IMR-90 (cell line): ENCODE measurements around the gene A1BG. TPM values are rescaled to one million over a fixed set of nuclear protein-coding genes. Genes with fewer than 3 reads are reported as not detected.

Experiments
- ATAC-seq: fragments of 200-7000 bp; cut with Tn5 transposase; 2 replicates; pipeline ENCODE4 v1.9.1; 2020; ENCODE audit warnings: low read depth, mild to moderate bottlenecking, moderate library complexity
- BruUV-seq: library from RNA; stranded (reverse); fragments of 400-500 nt; replicated peaks from 2 replicates; lab custom pipeline; 2021; lab: Mats Ljungman, UMichigan
- CTCF ChIA-PET: fragments of 300-600 bp; formaldehyde crosslinking; extraction: SDS; loops from one replicate; lab custom pipeline; 2021; ENCODE audit warnings: antibody characterized with exemption; lab: Yijun Ruan, JAX
- POLR2A ChIA-PET: fragments of 300-600 bp; sonication (Branson Sonifier 250); formaldehyde crosslinking; loops from one replicate; lab custom pipeline; 2022; ENCODE audit warnings: antibody characterized with exemption; ENCODE audit not compliant: unreplicated experiment; lab: Charles Lee
- DNase-seq: peaks from one replicate; pipeline ENCODE4 v3.0.0; 2013
- H2AFZ ChIP-seq: replicated peaks from 2 replicates; pipeline ENCODE3; 2013; ENCODE audit warnings: low read length, mild to moderate bottlenecking; ENCODE audit not compliant: poor library complexity
- H2AK5ac ChIP-seq: 2 replicates; pipeline ENCODE4 v1.6.1; 2013; ENCODE audit warnings: low read depth, low read length, inconsistent platforms
- H2AK9ac ChIP-seq: replicated peaks from 2 replicates; pipeline ENCODE3; 2013; ENCODE audit warnings: mild to moderate bottlenecking, low read depth, low read length, moderate library complexity; ENCODE audit not compliant: poor library complexity
- H2BK120ac ChIP-seq: 2 replicates; pipeline ENCODE4 v1.6.1; 2013; ENCODE audit warnings: low read depth, low read length, inconsistent platforms
- H2BK15ac ChIP-seq: 3 replicates; pipeline ENCODE4 v1.6.1; 2013; ENCODE audit warnings: low read depth, low read length, inconsistent platforms
- H2BK20ac ChIP-seq: 2 replicates; pipeline ENCODE4 v1.6.1; 2013; ENCODE audit warnings: low read depth, mild to moderate bottlenecking, inconsistent platforms, low read length, moderate library complexity
- H2BK5ac ChIP-seq: 2 replicates; pipeline ENCODE4 v1.6.1; 2013; ENCODE audit warnings: mild to moderate bottlenecking, low read depth, low read length, inconsistent platforms; ENCODE audit not compliant: poor library complexity, severe bottlenecking
- H3K14ac ChIP-seq: replicated peaks from 2 replicates; pipeline ENCODE4 v1.6.1; 2013; ENCODE audit warnings: low read depth, low read length, inconsistent platforms
- H3K18ac ChIP-seq: 2 replicates; pipeline ENCODE4 v1.6.1; 2013; ENCODE audit warnings: low read depth, low read length, control low read depth
- H3K23ac ChIP-seq: 2 replicates; pipeline ENCODE4 v1.6.1; 2013; ENCODE audit warnings: low read depth, low read length, inconsistent platforms
- H3K27ac ChIP-seq: 2 replicates; pipeline ENCODE4 v1.5.1; 2013; ENCODE audit warnings: mild to moderate bottlenecking, control low read depth, low read length; ENCODE audit not compliant: insufficient read depth
- H3K27me3 ChIP-seq: 2 replicates; pipeline ENCODE4 v1.6.1; 2013; ENCODE audit warnings: low read length; ENCODE audit not compliant: control insufficient read depth, insufficient read depth
- H3K36me3 ChIP-seq: 2 replicates; pipeline ENCODE4 v1.6.1; 2013; ENCODE audit warnings: low read length, mixed read lengths; ENCODE audit not compliant: control insufficient read depth, insufficient read depth
- H3K4ac ChIP-seq: 2 replicates; pipeline ENCODE4 v1.6.1; 2013; ENCODE audit warnings: low read depth, low read length, inconsistent platforms
- H3K4me1 ChIP-seq: 2 replicates; pipeline ENCODE4 v1.6.1; 2013; ENCODE audit warnings: low read length, mixed read lengths; ENCODE audit not compliant: control insufficient read depth, insufficient read depth
- H3K4me2 ChIP-seq: 2 replicates; pipeline ENCODE4 v1.6.1; 2013; ENCODE audit warnings: low read depth, mild to moderate bottlenecking, control low read depth, low read length, moderate library complexity
- H3K4me3 ChIP-seq: 2 replicates; pipeline ENCODE4 v1.5.1; 2013; ENCODE audit warnings: low read depth, mild to moderate bottlenecking, control low read depth, low read length, moderate library complexity; ENCODE audit not compliant: insufficient read depth
- H3K56ac ChIP-seq: 2 replicates; pipeline ENCODE4 v1.6.1; 2013; ENCODE audit warnings: low read length, inconsistent platforms; ENCODE audit not compliant: insufficient read depth; ENCODE audit errors: extremely low read depth
- H3K79me1 ChIP-seq, 2 experiments: 2 replicates each; pipeline ENCODE4 v1.6.1; 2013; ENCODE audit warnings: low read length in 2 of 2, inconsistent platforms in 1 of 2, low read depth in 1 of 2
- H3K9ac ChIP-seq: 2 replicates; pipeline ENCODE4 v1.6.1; 2013; ENCODE audit warnings: low read depth, low read length, control low read depth
- H3K9me1 ChIP-seq: 2 replicates; pipeline ENCODE4 v1.6.1; 2013; ENCODE audit warnings: low read length, inconsistent platforms; ENCODE audit not compliant: insufficient read depth
- H3K9me3 ChIP-seq: 2 replicates; pipeline ENCODE4 v1.6.1; 2013; ENCODE audit warnings: low read length; ENCODE audit not compliant: control insufficient read depth, insufficient read depth
- H4K20me1 ChIP-seq: 2 replicates; pipeline ENCODE4 v1.6.1; 2013; ENCODE audit warnings: low read length, inconsistent platforms; ENCODE audit not compliant: insufficient read depth
- H4K5ac ChIP-seq: 2 replicates; pipeline ENCODE4 v1.6.1; 2013; ENCODE audit warnings: mild to moderate bottlenecking, low read depth, low read length, control low read depth
- H4K8ac ChIP-seq, 2 experiments: 2 replicates each; pipeline ENCODE4 v1.6.1; 2013; ENCODE audit warnings: low read depth in 2 of 2, low read length in 2 of 2, control low read depth in 1 of 2, inconsistent platforms in 1 of 2
- H4K91ac ChIP-seq: 2 replicates; pipeline ENCODE4 v1.6.1; 2013; ENCODE audit warnings: low read depth, low read length, inconsistent platforms; ENCODE audit not compliant: insufficient read depth
- CEBPB ChIP-seq: IDR thresholded peaks from 2 replicates; pipeline ENCODE4 v1.6.1; 2012; ENCODE audit warnings: low read depth, low read length, improper control_type of control experiment
- WGBS, 2 experiments: methylation state at CpG; one replicate each; pipeline versions ENCODE4 v1.1.5 to v1.1.7; 2013; ENCODE audit warnings: missing lambda C conversion rate in 2 of 2; ENCODE audit not compliant: insufficient read length in 1 of 2; ENCODE audit errors: extremely low coverage in 2 of 2; 5-methylcytosine and 5-hydroxymethylcytosine counted together
- dilution Hi-C: fragments of 300-500 bp; cut with HindIII; formaldehyde crosslinking; loops from one replicate; pipeline ENCODE4 v1.14.3; 2018; ENCODE audit warnings: low sequenced_read_pairs; ENCODE audit not compliant: unreplicated experiment
- in situ Hi-C: fragments of 300-500 bp; cut with MboI; formaldehyde crosslinking; loops from 3 replicates; pipeline ENCODE4 v1.14.3; 2019; ENCODE audit warnings: low sequenced_read_pairs, inconsistent platforms, mixed read lengths
- intact Hi-C: fragments of 100-400 bp; cut with micrococcal nuclease; formaldehyde crosslinking; loops from 2 replicates; pipeline ENCODE4 v1.10.0; 2022
- polyA plus RNA-seq, 3 experiments: library from polyadenylated mRNA; depleted of rRNA; stranded (reverse); fragments of >200 nt; gene quantifications; 2 replicates each; pipeline ENCODE4 v1.2.3, GENCODE V29; 2012; ENCODE audit warnings: low replicate concordance in 1 of 3
- total RNA-seq: library from RNA; depleted of rRNA; stranded (reverse); fragments of >200 nt; gene quantifications from 2 replicates; pipeline ENCODE4 v1.2.3, GENCODE V29; 2012
- TF ChIP-seq, protein P1 (sequence below): fragments of 150-350 bp; IDR thresholded peaks from 2 replicates; pipeline ENCODE4 v1.6.1; 2016; ENCODE audit warnings: low read depth, mild to moderate bottlenecking, low read length, moderate library complexity, borderline replicate concordance

A1BG gene
- total and polyA plus RNA-seq, 2 of the 4 experiments (the other 2 are of a cell fraction) = 4.5 to 54.5 TPM

DNA sequence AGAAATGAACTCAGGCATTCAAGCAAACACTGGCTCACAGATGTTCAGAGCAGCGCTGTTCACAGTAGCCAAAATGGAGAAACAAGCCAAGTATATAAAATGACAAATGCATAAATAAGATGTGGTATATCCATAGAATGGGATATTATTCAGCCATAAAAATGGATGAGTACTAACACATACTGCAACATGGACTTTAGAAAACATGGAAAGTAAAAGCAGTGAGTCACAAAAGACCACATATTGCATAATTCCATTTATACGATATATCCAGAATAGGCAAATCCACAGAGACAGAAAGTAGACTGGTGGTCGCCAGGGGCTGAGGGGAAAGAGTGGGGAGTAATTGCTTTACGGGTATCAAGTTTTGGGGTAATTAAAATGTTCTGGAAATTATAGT, 20.9 kb upstream of the A1BG start:
- H3K4me3 ChIP-seq = no peak overlapping the region
- no peak overlapping the region for H2BK20ac ChIP-seq
- intact Hi-C loops (no loop called here), in situ Hi-C loops (no loop called here), dilution Hi-C loops (no loop called here)
- no peak overlapping the region for H3K56ac ChIP-seq
- H3K14ac ChIP-seq = no peak overlapping the region
- peak; percentile 32 for DNase-seq
- H3K79me1 ChIP-seq = peaks cover 3 to 4% of the 10 kb centered on the region in 2 experiments; a peak in 3 of 4 replicates
- H3K27me3 ChIP-seq = no peaks in the 10 kb centered on the region
- no peak overlapping the region for H4K91ac ChIP-seq
- H3K4me1 ChIP-seq = no peaks in the 10 kb centered on the region
- H3K18ac ChIP-seq = no peak overlapping the region
- H2BK15ac ChIP-seq = no peak overlapping the region
- no CpG with 5 or more reads among the region's 4 CpGs for WGBS, 2 experiments
- no peak overlapping the region for H3K4me2 ChIP-seq
- H3K36me3 ChIP-seq = no peaks in the 10 kb centered on the region
- no peaks in the 10 kb centered on the region for H4K20me1 ChIP-seq
- peaks cover 6% of the 10 kb centered on the region for H3K9me1 ChIP-seq
- no peak overlapping the region for H2AK9ac ChIP-seq
- no peak overlapping the region for H3K9ac ChIP-seq
- no peak overlapping the region for H3K23ac ChIP-seq
- H2BK5ac ChIP-seq = no peak overlapping the region
- no peaks in the 10 kb centered on the region for H3K9me3 ChIP-seq
- no peak overlapping the region for H2BK120ac ChIP-seq
- ATAC-seq = no peak
- CTCF ChIA-PET = no interaction called here
- no peak overlapping the region for H4K8ac ChIP-seq
- H4K5ac ChIP-seq = no peak overlapping the region
- TF ChIP-seq, protein P1, sequence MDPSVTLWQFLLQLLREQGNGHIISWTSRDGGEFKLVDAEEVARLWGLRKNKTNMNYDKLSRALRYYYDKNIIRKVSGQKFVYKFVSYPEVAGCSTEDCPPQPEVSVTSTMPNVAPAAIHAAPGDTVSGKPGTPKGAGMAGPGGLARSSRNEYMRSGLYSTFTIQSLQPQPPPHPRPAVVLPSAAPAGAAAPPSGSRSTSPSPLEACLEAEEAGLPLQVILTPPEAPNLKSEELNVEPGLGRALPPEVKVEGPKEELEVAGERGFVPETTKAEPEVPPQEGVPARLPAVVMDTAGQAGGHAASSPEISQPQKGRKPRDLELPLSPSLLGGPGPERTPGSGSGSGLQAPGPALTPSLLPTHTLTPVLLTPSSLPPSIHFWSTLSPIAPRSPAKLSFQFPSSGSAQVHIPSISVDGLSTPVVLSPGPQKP = no peak
- peak; percentile 60 for TF ChIP-seq CEBPB
- no peak overlapping the region for H3K4ac ChIP-seq
- POLR2A ChIA-PET = no interaction called here
- no TSS peak for BruUV-seq
- no peak overlapping the region for H2AFZ ChIP-seq
- no peak overlapping the region for H2AK5ac ChIP-seq
- no peak overlapping the region for H3K27ac ChIP-seq
